GM18951 (cell line): ENCODE measurements around the gene CD177.

Source experiments
- POLR2A ChIP-seq: IDR thresholded peaks from 4 replicates; pipeline ENCODE4 v1.6.1; 2011; ENCODE audit warnings: mild to moderate bottlenecking; ENCODE audit not compliant: insufficient read length, insufficient read depth; ENCODE audit errors: extremely low read depth
- in situ Hi-C: fragments of 300-500 bp; cut with MboI; formaldehyde crosslinking; loops from one replicate; pipeline ENCODE4 v1.12.0; 2022; ENCODE audit warnings: low sequenced_read_pairs, mixed read lengths, inconsistent platforms; ENCODE audit not compliant: unreplicated experiment

The CD177 gene

DNA sequence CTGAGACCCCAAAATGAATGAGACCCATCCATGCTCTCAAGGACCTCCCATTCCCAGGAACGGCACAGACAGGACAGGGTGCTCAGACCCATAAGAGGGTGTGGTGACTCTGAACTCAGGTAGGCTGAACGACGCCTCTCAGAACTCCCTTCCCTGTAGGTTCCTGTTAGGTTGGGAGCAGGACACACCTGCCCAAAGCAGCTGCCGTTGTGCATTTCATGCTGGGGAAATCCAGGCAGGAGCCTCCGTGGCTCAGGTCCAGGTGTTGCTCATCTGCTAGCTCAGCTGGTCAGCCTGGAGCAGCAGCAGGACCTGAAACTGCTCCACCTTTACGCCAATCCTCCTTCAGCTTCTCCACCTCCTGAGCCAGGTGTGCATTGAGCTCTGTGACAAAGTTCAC lies 42.1 kb downstream of the CD177 start:
- TF ChIP-seq POLR2A, result no peak
- in situ Hi-C loops, result no loop called here

DNA sequence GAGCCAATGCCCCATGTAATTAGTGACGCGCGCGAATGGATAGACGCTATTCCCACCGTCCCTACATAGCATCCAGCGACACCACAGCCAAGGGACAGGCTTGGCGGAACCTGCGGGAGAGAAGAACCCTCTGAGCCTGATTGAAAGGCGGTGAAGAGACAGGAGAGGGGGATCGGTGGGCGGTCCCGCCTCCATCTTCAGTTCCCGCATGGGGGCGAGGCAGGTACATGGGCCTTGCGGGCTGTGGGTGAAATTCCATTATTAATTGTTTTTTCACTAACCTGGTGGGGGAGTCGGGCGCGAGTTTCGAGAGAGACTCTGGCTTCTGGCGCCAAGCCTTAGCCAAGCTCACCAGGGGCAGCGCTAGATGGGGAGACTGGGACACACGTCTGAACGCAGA lies 52.8 kb downstream of the CD177 start:
- in situ Hi-C loops, result no loop called here
- TF ChIP-seq POLR2A, result no peak

DNA sequence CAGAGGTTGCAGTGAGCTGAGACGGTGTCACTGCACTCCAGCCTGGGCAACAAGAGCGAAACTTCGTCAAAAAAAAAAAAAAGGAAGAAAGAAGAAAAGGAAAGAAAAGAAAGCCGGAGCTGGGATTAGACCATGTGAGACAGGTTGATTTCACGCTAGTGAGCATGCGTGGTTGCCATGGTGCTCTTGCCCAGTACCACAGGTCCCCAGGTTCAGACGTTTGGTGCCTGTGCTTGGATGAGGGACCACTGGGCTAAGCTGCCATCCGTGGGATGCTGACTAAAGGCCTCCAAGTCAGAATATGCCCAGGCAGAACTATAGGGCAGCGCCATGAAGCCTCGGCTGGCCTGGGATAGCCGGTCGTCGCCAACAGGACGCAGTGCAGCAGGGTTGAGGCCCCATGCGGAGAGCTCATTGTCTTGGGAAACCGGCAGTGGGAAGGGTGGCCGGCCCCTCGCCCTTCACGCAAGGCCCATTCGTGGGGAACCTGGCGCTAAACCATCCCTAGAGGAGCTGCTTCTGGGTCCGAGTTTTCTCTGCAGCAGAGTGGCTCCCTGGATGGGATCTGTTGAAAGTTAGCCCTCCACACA lies 54.0 kb downstream of the CD177 start:
- in situ Hi-C loops, result no loop called here
- no peak for TF ChIP-seq POLR2A

DNA sequence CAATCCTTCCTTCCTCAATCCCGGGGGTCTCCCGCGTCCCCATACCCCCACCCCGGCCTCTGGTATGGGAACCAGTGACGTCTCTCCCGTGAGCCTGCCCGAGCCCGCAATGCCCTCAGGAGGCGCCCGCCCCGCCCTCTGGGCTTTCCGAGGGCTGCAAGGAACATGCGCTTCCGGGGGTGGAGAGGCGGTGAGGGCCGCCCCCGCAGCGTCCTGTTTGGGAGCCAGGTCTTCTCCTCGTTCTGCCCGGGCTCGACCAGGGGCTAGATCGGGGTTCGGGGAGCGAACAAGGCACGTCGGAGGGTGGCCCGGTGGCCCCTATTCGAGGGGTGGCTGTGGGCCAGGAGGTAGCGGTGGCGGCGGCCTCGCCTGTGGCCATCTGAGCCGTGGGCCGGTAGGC lies 54.6 kb downstream of the CD177 start:
- in situ Hi-C loops, result no loop called here
- TF ChIP-seq POLR2A, result no peak

DNA sequence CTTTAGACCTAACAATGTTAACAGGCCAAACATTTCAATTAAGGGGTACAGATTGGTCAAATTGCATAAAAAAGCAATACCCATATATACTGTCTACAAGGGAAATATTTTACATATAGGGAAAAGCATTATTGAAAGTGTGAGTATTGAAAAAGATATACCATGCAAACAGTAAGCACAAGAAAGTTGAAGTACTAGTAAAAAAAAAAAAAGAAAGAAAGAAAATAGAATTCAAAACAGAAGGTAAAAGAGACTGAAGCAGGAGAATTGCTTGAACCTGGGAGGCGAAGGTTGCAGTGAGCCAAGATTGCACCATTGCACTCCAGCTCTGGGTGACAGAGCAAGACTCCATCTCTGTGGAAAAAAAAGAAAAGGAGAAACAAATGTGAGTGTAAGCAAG lies 55.9 kb downstream of the CD177 start:
- TF ChIP-seq POLR2A, result no peak
- in situ Hi-C loops, result no loop called here

DNA sequence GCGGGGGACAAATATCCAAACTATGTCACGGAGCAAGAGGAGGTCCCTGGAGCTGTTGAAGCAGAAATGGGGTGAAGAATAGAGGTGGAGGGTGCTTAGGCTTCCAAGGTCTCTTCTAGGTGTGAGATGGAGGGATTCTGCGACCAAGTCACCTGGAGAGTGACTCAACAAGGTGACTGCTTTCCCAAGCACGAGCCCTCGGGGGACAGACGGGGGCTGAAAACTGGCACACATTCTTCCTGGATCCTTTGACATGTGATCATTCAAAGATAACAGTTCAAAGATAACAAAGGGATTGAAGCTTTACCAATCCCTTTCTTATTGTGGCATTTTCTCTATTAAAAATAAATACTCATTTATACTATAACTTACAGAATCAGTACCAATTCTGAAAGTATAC lies 59.0 kb downstream of the CD177 start:
- in situ Hi-C loops, result no loop called here

More for the DNA sequence above, 59.0 kb downstream of the CD177 start:
- no peak for TF ChIP-seq POLR2A
